K562 (cell line): Measurements from ENCODE around the gene MCAT. TPM values are rescaled to one million over a fixed set of nuclear protein-coding genes. Genes with fewer than 3 reads are reported as not detected.

Experiments
- BMI1 ChIP-seq: fragments of 150-350 bp; IDR thresholded peaks from 2 replicates; pipeline ENCODE4 v1.6.1; 2014; ENCODE audit warnings: low read length
- DPF2 ChIP-seq: fragments of 450-650 bp; IDR thresholded peaks from 2 replicates; pipeline ENCODE4 v1.6.1; 2016
- L3MBTL2 ChIP-seq: fragments of 450-650 bp; IDR thresholded peaks from 2 replicates; pipeline ENCODE4 v1.6.1; 2016; ENCODE audit warnings: mild to moderate bottlenecking, moderate library complexity
- NCOA6 ChIP-seq: fragments of 450-650 bp; IDR thresholded peaks from 2 replicates; pipeline ENCODE4 v1.6.1; 2017; ENCODE audit warnings: mild to moderate bottlenecking
- NUFIP1 ChIP-seq: fragments of 450-650 bp; IDR thresholded peaks from 2 replicates; pipeline ENCODE4 v1.6.1; 2018; ENCODE audit not compliant: partially characterized antibody
- TSC22D4 ChIP-seq: fragments of 450-650 bp; IDR thresholded peaks from 2 replicates; pipeline ENCODE4 v1.6.1; 2016; ENCODE audit warnings: missing genetic modification characterization, missing biosample characterization, control low read depth
- USF1 ChIP-seq: sonication (generic); formaldehyde crosslinking; IDR thresholded peaks from 2 replicates; pipeline ENCODE4 v1.9.0; 2022; ENCODE audit warnings: mild to moderate bottlenecking, missing genetic modification reagents
- XRCC3 ChIP-seq: fragments of 450-650 bp; IDR thresholded peaks from 2 replicates; pipeline ENCODE4 v1.6.1; 2017; ENCODE audit warnings: mild to moderate bottlenecking, moderate library complexity
- ZNF655 ChIP-seq: fragments of 250-450 bp; sonication (Bioruptor Pico); IDR thresholded peaks from 2 replicates; pipeline ENCODE4 v1.5.0; 2021
- polyA plus RNA-seq, 8 experiments: library from polyadenylated mRNA; depleted of rRNA in 4 of 8; stranded (reverse) in 5 of 8; unstranded in 3 of 8; fragments of >200 nt; fragmentation: Nextera tagmentation in 2 of 8; fragmentation: Illumina TruSeq in 1 of 8; extraction: Ambion mirVana in 2 of 8; extraction: Trizol in 1 of 8; gene quantifications; 2 replicates each; pipeline versions ENCODE4 v1.2.1 to v1.2.3, GENCODE V29; 2011 to 2014; ENCODE audit warnings: inconsistent platforms in 1 of 8, missing spikeins in 1 of 8
- total RNA-seq, 7 experiments: library from RNA; depleted of rRNA in 6 of 7; stranded (reverse); fragments of >200 nt in 6 of 7; fragmentation: Illumina TruSeq in 2 of 7; extraction: Trizol in 2 of 7; gene quantifications; 2 replicates each; pipeline versions ENCODE4 v1.2.1 to v1.2.3, GENCODE V29; 2011 to 2021; ENCODE audit warnings: low replicate concordance in 1 of 7
- TF ChIP-seq, protein P1 (sequence below), 2 experiments: fragments of 450-650 bp; IDR thresholded peaks; 2 replicates each; pipeline ENCODE4 v1.6.1; 2018; ENCODE audit warnings: mild to moderate bottlenecking in 2 of 2, low read depth in 1 of 2; ENCODE audit not compliant: partially characterized antibody in 2 of 2
- TF ChIP-seq, protein P2 (sequence below), 2 experiments: IDR thresholded peaks in 1 of 2; conservative IDR thresholded peaks in 1 of 2; 2 replicates each; pipeline ENCODE4 v1.6.1; 2016; ENCODE audit warnings: low read depth in 2 of 2, mild to moderate bottlenecking in 1 of 2, missing compliant biosample characterization in 1 of 2, missing genetic modification characterization in 1 of 2, moderate library complexity in 1 of 2
- TF ChIP-seq, protein P3 (sequence below): IDR thresholded peaks from 2 replicates; pipeline ENCODE4 v1.6.1; 2014; ENCODE audit warnings: antibody characterized with exemption
- TF ChIP-seq, protein P4 (sequence below): sonication (generic); formaldehyde crosslinking; IDR thresholded peaks from 2 replicates; pipeline ENCODE4 v1.4.0; 2020; ENCODE audit warnings: mild to moderate bottlenecking, missing genetic modification reagents
- TF ChIP-seq, protein P5 (sequence below), 2 experiments: IDR thresholded peaks; 2 replicates each; pipeline ENCODE4 v1.6.1; 2011; ENCODE audit warnings: borderline replicate concordance in 1 of 2, control low read depth in 1 of 2, low read depth in 1 of 2, low read length in 1 of 2, mild to moderate bottlenecking in 1 of 2, mixed read lengths in 1 of 2, moderate library complexity in 1 of 2; ENCODE audit not compliant: insufficient read depth in 1 of 2, insufficient read length in 1 of 2, poor library complexity in 1 of 2, severe bottlenecking in 1 of 2; ENCODE audit errors: extremely low read depth in 1 of 2

Gene MCAT
- total and polyA plus RNA-seq, 9 of the 15 experiments (the other 6 are each of a cell fraction or from before 2014, with no cell fraction given): 3.3 to 27.8 (median 13.9) TPM

- TF ChIP-seq, protein P1, sequence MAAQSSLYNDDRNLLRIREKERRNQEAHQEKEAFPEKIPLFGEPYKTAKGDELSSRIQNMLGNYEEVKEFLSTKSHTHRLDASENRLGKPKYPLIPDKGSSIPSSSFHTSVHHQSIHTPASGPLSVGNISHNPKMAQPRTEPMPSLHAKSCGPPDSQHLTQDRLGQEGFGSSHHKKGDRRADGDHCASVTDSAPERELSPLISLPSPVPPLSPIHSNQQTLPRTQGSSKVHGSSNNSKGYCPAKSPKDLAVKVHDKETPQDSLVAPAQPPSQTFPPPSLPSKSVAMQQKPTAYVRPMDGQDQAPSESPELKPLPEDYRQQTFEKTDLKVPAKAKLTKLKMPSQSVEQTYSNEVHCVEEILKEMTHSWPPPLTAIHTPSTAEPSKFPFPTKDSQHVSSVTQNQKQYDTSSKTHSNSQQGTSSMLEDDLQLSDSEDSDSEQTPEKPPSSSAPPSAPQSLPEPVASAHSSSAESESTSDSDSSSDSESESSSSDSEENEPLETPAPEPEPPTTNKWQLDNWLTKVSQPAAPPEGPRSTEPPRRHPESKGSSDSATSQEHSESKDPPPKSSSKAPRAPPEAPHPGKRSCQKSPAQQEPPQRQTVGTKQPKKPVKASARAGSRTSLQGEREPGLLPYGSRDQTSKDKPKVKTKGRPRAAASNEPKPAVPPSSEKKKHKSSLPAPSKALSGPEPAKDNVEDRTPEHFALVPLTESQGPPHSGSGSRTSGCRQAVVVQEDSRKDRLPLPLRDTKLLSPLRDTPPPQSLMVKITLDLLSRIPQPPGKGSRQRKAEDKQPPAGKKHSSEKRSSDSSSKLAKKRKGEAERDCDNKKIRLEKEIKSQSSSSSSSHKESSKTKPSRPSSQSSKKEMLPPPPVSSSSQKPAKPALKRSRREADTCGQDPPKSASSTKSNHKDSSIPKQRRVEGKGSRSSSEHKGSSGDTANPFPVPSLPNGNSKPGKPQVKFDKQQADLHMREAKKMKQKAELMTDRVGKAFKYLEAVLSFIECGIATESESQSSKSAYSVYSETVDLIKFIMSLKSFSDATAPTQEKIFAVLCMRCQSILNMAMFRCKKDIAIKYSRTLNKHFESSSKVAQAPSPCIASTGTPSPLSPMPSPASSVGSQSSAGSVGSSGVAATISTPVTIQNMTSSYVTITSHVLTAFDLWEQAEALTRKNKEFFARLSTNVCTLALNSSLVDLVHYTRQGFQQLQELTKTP (IDR thresholded peaks at IDR 0.05; ENCODE audit: low read depth in 1 of 2, partially characterized antibody in 2 of 2): no peak
- TF ChIP-seq NUFIP1 (no peak), L3MBTL2 (no peak), DPF2 (no peak), USF1 (CRISPR knock-in tag) (no peak), NCOA6 (no peak), BMI1 (no peak), TSC22D4 (no peak), ZNF655 (CRISPR knock-in tag) (no peak), XRCC3 (0 out of 2 replicates have a peak, but pooled peaks have one; percentile 59)
- TF ChIP-seq, protein P2, sequence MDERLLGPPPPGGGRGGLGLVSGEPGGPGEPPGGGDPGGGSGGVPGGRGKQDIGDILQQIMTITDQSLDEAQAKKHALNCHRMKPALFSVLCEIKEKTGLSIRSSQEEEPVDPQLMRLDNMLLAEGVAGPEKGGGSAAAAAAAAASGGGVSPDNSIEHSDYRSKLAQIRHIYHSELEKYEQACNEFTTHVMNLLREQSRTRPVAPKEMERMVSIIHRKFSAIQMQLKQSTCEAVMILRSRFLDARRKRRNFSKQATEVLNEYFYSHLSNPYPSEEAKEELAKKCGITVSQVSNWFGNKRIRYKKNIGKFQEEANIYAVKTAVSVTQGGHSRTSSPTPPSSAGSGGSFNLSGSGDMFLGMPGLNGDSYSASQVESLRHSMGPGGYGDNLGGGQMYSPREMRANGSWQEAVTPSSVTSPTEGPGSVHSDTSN (CRISPR knock-in tag; IDR thresholded peaks at IDR 0.05; ENCODE audit: low read depth): no peak
- TF ChIP-seq, protein P2 (tag; conservative IDR thresholded peaks at IDR 0.05; ENCODE audit: low read depth): no peak
- TF ChIP-seq, protein P3, sequence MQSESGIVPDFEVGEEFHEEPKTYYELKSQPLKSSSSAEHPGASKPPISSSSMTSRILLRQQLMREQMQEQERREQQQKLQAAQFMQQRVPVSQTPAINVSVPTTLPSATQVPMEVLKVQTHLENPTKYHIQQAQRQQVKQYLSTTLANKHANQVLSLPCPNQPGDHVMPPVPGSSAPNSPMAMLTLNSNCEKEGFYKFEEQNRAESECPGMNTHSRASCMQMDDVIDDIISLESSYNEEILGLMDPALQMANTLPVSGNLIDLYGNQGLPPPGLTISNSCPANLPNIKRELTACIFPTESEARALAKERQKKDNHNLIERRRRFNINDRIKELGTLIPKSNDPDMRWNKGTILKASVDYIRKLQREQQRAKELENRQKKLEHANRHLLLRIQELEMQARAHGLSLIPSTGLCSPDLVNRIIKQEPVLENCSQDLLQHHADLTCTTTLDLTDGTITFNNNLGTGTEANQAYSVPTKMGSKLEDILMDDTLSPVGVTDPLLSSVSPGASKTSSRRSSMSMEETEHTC: no peak
- TF ChIP-seq, protein P4, sequence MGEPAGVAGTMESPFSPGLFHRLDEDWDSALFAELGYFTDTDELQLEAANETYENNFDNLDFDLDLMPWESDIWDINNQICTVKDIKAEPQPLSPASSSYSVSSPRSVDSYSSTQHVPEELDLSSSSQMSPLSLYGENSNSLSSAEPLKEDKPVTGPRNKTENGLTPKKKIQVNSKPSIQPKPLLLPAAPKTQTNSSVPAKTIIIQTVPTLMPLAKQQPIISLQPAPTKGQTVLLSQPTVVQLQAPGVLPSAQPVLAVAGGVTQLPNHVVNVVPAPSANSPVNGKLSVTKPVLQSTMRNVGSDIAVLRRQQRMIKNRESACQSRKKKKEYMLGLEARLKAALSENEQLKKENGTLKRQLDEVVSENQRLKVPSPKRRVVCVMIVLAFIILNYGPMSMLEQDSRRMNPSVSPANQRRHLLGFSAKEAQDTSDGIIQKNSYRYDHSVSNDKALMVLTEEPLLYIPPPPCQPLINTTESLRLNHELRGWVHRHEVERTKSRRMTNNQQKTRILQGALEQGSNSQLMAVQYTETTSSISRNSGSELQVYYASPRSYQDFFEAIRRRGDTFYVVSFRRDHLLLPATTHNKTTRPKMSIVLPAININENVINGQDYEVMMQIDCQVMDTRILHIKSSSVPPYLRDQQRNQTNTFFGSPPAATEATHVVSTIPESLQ (CRISPR knock-in tag): no peak
- TF ChIP-seq, protein P5, sequence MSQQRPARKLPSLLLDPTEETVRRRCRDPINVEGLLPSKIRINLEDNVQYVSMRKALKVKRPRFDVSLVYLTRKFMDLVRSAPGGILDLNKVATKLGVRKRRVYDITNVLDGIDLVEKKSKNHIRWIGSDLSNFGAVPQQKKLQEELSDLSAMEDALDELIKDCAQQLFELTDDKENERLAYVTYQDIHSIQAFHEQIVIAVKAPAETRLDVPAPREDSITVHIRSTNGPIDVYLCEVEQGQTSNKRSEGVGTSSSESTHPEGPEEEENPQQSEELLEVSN (IDR thresholded peaks at IDR 0.05; ENCODE audit: borderline replicate concordance in 1 of 2, extremely low read depth in 1 of 2, insufficient read depth in 1 of 2, insufficient read length in 1 of 2, low read depth in 1 of 2, low read length in 1 of 2, poor library complexity in 1 of 2, severe bottlenecking in 1 of 2): no peak
These were observed 46.8 kb downstream of the MCAT start (continued) for GRCh38 chr22:43096420-43096819.
